ENCODE results near the gene VPS33B.

The VPS33B gene

GRCh38 chr15:90982135-90982534 is 40.3 kb downstream of the VPS33B start:
- ChIA-PET POLR2A (interaction anchor here (1.3 kb wide), 1 partner anchor 11 kb away, joined by 3 read pairs; no protein-coding TSS in a partner anchor), CTCF (interaction anchor here (1.2 to 4.3 kb wide), 3 partner anchors 26 to 68 kb away, joined by 5 to 18 read pairs (median 17); no protein-coding TSS in a partner anchor)
- no peak for TF ChIP-seq ZNF37A (tag by site-specific recombination; IDR thresholded peaks at IDR 0.05)
- TF ChIP-seq ZEB2 (tag by site-specific recombination; IDR thresholded peaks at IDR 0.05) = no peak
- TF ChIP-seq, protein P1, sequence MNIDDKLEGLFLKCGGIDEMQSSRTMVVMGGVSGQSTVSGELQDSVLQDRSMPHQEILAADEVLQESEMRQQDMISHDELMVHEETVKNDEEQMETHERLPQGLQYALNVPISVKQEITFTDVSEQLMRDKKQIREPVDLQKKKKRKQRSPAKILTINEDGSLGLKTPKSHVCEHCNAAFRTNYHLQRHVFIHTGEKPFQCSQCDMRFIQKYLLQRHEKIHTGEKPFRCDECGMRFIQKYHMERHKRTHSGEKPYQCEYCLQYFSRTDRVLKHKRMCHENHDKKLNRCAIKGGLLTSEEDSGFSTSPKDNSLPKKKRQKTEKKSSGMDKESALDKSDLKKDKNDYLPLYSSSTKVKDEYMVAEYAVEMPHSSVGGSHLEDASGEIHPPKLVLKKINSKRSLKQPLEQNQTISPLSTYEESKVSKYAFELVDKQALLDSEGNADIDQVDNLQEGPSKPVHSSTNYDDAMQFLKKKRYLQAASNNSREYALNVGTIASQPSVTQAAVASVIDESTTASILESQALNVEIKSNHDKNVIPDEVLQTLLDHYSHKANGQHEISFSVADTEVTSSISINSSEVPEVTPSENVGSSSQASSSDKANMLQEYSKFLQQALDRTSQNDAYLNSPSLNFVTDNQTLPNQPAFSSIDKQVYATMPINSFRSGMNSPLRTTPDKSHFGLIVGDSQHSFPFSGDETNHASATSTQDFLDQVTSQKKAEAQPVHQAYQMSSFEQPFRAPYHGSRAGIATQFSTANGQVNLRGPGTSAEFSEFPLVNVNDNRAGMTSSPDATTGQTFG (tag by site-specific recombination; IDR thresholded peaks at IDR 0.05; ENCODE audit: borderline replicate concordance) = no peak
- no peak for TF ChIP-seq ZFP69B (tag by site-specific recombination; IDR thresholded peaks at IDR 0.05)
- TF ChIP-seq, protein P2, sequence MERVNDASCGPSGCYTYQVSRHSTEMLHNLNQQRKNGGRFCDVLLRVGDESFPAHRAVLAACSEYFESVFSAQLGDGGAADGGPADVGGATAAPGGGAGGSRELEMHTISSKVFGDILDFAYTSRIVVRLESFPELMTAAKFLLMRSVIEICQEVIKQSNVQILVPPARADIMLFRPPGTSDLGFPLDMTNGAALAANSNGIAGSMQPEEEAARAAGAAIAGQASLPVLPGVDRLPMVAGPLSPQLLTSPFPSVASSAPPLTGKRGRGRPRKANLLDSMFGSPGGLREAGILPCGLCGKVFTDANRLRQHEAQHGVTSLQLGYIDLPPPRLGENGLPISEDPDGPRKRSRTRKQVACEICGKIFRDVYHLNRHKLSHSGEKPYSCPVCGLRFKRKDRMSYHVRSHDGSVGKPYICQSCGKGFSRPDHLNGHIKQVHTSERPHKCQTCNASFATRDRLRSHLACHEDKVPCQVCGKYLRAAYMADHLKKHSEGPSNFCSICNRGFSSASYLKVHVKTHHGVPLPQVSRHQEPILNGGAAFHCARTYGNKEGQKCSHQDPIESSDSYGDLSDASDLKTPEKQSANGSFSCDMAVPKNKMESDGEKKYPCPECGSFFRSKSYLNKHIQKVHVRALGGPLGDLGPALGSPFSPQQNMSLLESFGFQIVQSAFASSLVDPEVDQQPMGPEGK (tag by site-specific recombination; IDR thresholded peaks at IDR 0.05) = no peak
- TF ChIP-seq ZNF610 (tag by site-specific recombination; IDR thresholded peaks at IDR 0.05; ENCODE audit: borderline replicate concordance) = no peak
- no peak for TF ChIP-seq ZNF133 (tag by site-specific recombination; IDR thresholded peaks at IDR 0.05)
- TF ChIP-seq SP3 (tag by site-specific recombination; IDR thresholded peaks at IDR 0.05) = no peak
- TF ChIP-seq RBAK (tag by site-specific recombination; IDR thresholded peaks at IDR 0.05) = no peak
- no peak for TF ChIP-seq ZNF174 (tag by site-specific recombination; IDR thresholded peaks at IDR 0.05)
- no peak for TF ChIP-seq ZNF302 (tag by site-specific recombination; IDR thresholded peaks at IDR 0.05; ENCODE audit: low read depth)
- TF ChIP-seq OSR2 (tag by site-specific recombination; IDR thresholded peaks at IDR 0.05) = no peak
- no peak for TF ChIP-seq ZSCAN23 (tag by site-specific recombination; IDR thresholded peaks at IDR 0.05)
- TF ChIP-seq ZNF266 (tag by site-specific recombination; IDR thresholded peaks at IDR 0.05; ENCODE audit: low read depth) = no peak
- no peak for TF ChIP-seq BCL11A (tag by site-specific recombination; IDR thresholded peaks at IDR 0.05; ENCODE audit: low read depth)
- no peak for TF ChIP-seq ZBTB49 (tag by site-specific recombination; IDR thresholded peaks at IDR 0.05; ENCODE audit: low read depth)
- TF ChIP-seq ZNF791 (tag by site-specific recombination; IDR thresholded peaks at IDR 0.05) = no peak
- no peak for TF ChIP-seq ZNF184 (tag by site-specific recombination; IDR thresholded peaks at IDR 0.05)
- no peak for TF ChIP-seq OVOL3 (tag by site-specific recombination; IDR thresholded peaks at IDR 0.05)
- Histone ChIP-seq H3K9me3 (ENCODE audit: control insufficient read depth, insufficient read depth, low read depth, low read length) (no peaks in the 10 kb centered on the region), H3K4me3 (ENCODE audit: low read depth, low read length) (no peak overlapping the region), H3K36me3 (ENCODE audit: control insufficient read depth in 2 of 2, insufficient read depth in 1 of 2, low read length in 2 of 2) (peaks cover 83 to 90% of the 10 kb centered on the region in 2 experiments), H3K4me1 (ENCODE audit: control insufficient read depth, insufficient read depth, low read length) (peaks cover 4% of the 10 kb centered on the region), H3K27ac (ENCODE audit: extremely low read depth, low read depth, low read length) (no peak overlapping the region)

DNA sequence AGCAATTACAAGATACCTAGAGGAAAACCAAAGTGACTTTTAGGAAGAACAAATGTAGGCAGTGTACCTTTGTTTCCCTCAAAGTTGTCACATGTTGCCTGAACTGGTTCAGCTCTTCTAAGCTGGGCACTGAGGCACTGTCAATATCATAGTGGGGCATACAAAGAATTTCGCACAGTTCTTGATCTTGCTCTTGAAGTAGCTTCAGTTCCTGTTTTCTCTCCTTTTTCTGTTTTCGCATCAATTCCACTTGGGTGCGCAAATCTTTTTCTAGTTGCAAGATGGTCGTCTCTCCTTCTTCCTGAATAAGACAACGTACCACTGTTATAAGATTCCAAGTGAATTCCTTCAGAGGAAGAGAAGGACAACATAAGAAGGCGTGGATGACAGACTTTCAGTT is 40.7 kb downstream of the VPS33B start:
- no peaks in the 10 kb centered on the region for H3K9me3 ChIP-seq (ENCODE audit: control insufficient read depth, insufficient read depth, low read depth, low read length)
- no peaks in the 10 kb centered on the region; the same call in 1 of the 2 replicates for H3K4me1 ChIP-seq (ENCODE audit: control insufficient read depth, insufficient read depth, low read length)
- H3K27ac ChIP-seq (ENCODE audit: extremely low read depth, low read depth, low read length) = no peak overlapping the region
- POLR2A ChIA-PET = interaction anchor here (0.7 to 1.3 kb wide), 2 partner anchors 11 to 27 kb away, joined by 3 to 4 read pairs; partner anchors contain the start of gene RCCD1
- CTCF ChIA-PET = interaction anchor here (0.9 to 6.6 kb wide), 3 partner anchors 8 to 51 kb away, joined by 4 to 43 read pairs (median 8); partner anchors contain the start of gene RCCD1
- no peak for TF ChIP-seq ZNF184 (tag by site-specific recombination; IDR thresholded peaks at IDR 0.05)
- no peak for TF ChIP-seq ZNF112 (tag by site-specific recombination; IDR thresholded peaks at IDR 0.05)
- no peak for TF ChIP-seq ZNF585B (tag by site-specific recombination; IDR thresholded peaks at IDR 0.05)
- no peak for TF ChIP-seq ZNF626 (tag by site-specific recombination; IDR thresholded peaks at IDR 0.05)
- TF ChIP-seq ZBTB6 (tag by site-specific recombination; IDR thresholded peaks at IDR 0.05) = no peak
- TF ChIP-seq ZNF610 (tag by site-specific recombination; IDR thresholded peaks at IDR 0.05; ENCODE audit: borderline replicate concordance) = no peak
- no peak for TF ChIP-seq ZNF529 (tag by site-specific recombination; IDR thresholded peaks at IDR 0.05; ENCODE audit: insufficient replicate concordance)
- no peak for TF ChIP-seq ELK4 (IDR thresholded peaks at IDR 0.05; ENCODE audit: borderline replicate concordance, low read depth, low read length)
- H3K36me3 ChIP-seq (ENCODE audit: control insufficient read depth in 2 of 2, insufficient read depth in 1 of 2, low read length in 2 of 2) = peaks cover 88 to 94% of the 10 kb centered on the region in 2 experiments
- no peak overlapping the region for H3K4me3 ChIP-seq (ENCODE audit: low read depth, low read length)
